OCI-LY7 (cell line): ENCODE data around the gene EP400. TPM values are rescaled to one million over a fixed set of nuclear protein-coding genes. Genes with fewer than 3 reads are reported as not detected.
A peak's percentile ranks its signal among the peaks of the same experiment; 100 is the strongest.

Experiments used
- BruUV-seq: library from RNA; stranded (reverse); fragments of 400-500 nt; replicated peaks from 2 replicates; lab custom pipeline; 2021; lab: Mats Ljungman, UMichigan
- CTCF ChIA-PET: fragments of 300-600 bp; sonication (Branson Sonifier 250); formaldehyde crosslinking; loops from one replicate; lab custom pipeline; 2022; ENCODE audit warnings: antibody characterized with exemption; ENCODE audit not compliant: unreplicated experiment; lab: Charles Lee
- POLR2A ChIA-PET: fragments of 300-600 bp; sonication (Branson Sonifier 250); formaldehyde crosslinking; loops from one replicate; lab custom pipeline; 2022; ENCODE audit warnings: antibody characterized with exemption; lab: Charles Lee
- DNase-seq: peaks from one replicate; pipeline ENCODE4 v3.0.0-alpha.2; 2015; ENCODE audit warnings: low spot score
- H2AFZ ChIP-seq: fragments of 200-600 bp; sonication (generic), shearing (Covaris generic); 2 replicates; pipeline ENCODE4 v1.6.1; 2014; ENCODE audit warnings: mild to moderate bottlenecking, antibody characterized with exemption, low read length, moderate library complexity
- H3K27ac ChIP-seq: fragments of 200-600 bp; sonication (generic); 2 replicates; pipeline ENCODE4 v1.5.1; 2014; ENCODE audit warnings: mixed run types, low read depth, mild to moderate bottlenecking, moderate library complexity, low read length, inconsistent platforms; ENCODE audit not compliant: poor library complexity, severe bottlenecking
- H3K36me3 ChIP-seq: fragments of 200-600 bp; sonication (generic); 2 replicates; pipeline ENCODE4 v1.6.1; 2014; ENCODE audit warnings: mild to moderate bottlenecking, antibody characterized with exemption, low read length, moderate library complexity, mixed read lengths; ENCODE audit not compliant: insufficient read depth
- H3K4me1 ChIP-seq: fragments of 200-600 bp; sonication (generic); 2 replicates; pipeline ENCODE4 v1.5.1; 2014; ENCODE audit warnings: mild to moderate bottlenecking, low read length; ENCODE audit not compliant: insufficient read depth, poor library complexity, severe bottlenecking
- H3K4me2 ChIP-seq: fragments of 200-600 bp; sonication (generic); 2 replicates; pipeline ENCODE4 v1.6.1; 2014; ENCODE audit warnings: mild to moderate bottlenecking, low read length
- H3K4me3 ChIP-seq: fragments of 200-600 bp; sonication (generic); 2 replicates; pipeline ENCODE4 v1.5.1; 2014; ENCODE audit warnings: mild to moderate bottlenecking, low read depth, low read length; ENCODE audit not compliant: poor library complexity, severe bottlenecking
- H3K79me2 ChIP-seq: fragments of 200-600 bp; sonication (generic); 2 replicates; pipeline ENCODE4 v1.6.1; 2016; ENCODE audit warnings: low read depth, mild to moderate bottlenecking, low read length, moderate library complexity, mixed read lengths; ENCODE audit not compliant: insufficient read depth
- H3K9me2 ChIP-seq: fragments of 200-600 bp; sonication (generic); 2 replicates; pipeline ENCODE4 v1.6.1; 2016; ENCODE audit warnings: mild to moderate bottlenecking, low read length, mixed read lengths; ENCODE audit not compliant: insufficient read depth
- H3K9me3 ChIP-seq: fragments of 200-600 bp; sonication (generic); 2 replicates; pipeline ENCODE4 v1.6.1; 2014; ENCODE audit warnings: mild to moderate bottlenecking, mixed run types, low read length, mixed read lengths
- H4K20me1 ChIP-seq: fragments of 200-600 bp; sonication (generic); 2 replicates; pipeline ENCODE4 v1.6.1; 2014; ENCODE audit warnings: mild to moderate bottlenecking, antibody characterized with exemption, low read length, moderate library complexity, mixed read lengths; ENCODE audit not compliant: insufficient read depth
- CTCF ChIP-seq: fragments of 200-600 bp; sonication (generic); conservative IDR thresholded peaks from 2 replicates; pipeline ENCODE4 v1.5.1; 2014; ENCODE audit warnings: mild to moderate bottlenecking, antibody characterized with exemption, low read length, moderate library complexity, mixed read lengths
- EZH2phosphoT487 ChIP-seq: fragments of 200-600 bp; sonication (generic); IDR thresholded peaks from 2 replicates; pipeline ENCODE4 v1.6.1; 2018; ENCODE audit warnings: low read depth, borderline replicate concordance, mild to moderate bottlenecking, mixed run types, antibody characterized with exemption, low read length, moderate library complexity, mixed read lengths
- intact Hi-C: fragments of 100-400 bp; cut with micrococcal nuclease; formaldehyde crosslinking; loops from one replicate; pipeline ENCODE4 v1.10.0; 2022; ENCODE audit not compliant: unreplicated experiment
- total RNA-seq, 2 experiments: library from RNA; depleted of rRNA in 1 of 2; stranded (reverse); fragments of >200 nt in 1 of 2; shearing (Covaris generic) in 1 of 2; gene quantifications; 2 replicates each; pipeline ENCODE4 v1.2.3, GENCODE V29; 2014 to 2022

EP400 gene
- total RNA-seq, 2 experiments from 2014 or later = 20.7 to 56.2 TPM

- Histone ChIP-seq H4K20me1 (no peaks in the 10 kb centered on the region), H3K4me2 (no peak overlapping the region), H3K36me3 (peaks cover 74% of the 10 kb centered on the region), H3K9me3 (no peaks in the 10 kb centered on the region), H3K4me3 (no peak overlapping the region), H3K9me2 (no peaks in the 10 kb centered on the region), H2AFZ (no peak overlapping the region), H3K79me2 (0 out of 2 replicates have a peak, but pooled peaks cover 8% of the 10 kb centered on the region), H3K4me1 (no peaks in the 10 kb centered on the region), H3K27ac (no peak overlapping the region)
- POLR2A ChIA-PET = no interaction called here
- intact Hi-C loops = no loop called here
- DNase-seq = no peak
- CTCF ChIA-PET = no interaction called here
- TF ChIP-seq EZH2phosphoT487 (no peak), CTCF (no peak)
- BruUV-seq = TSS peak; percentile 57
These were observed 160.9 kb downstream of the EP400 start for GRCh38 chr12:132110677-132111076.

- H2AFZ ChIP-seq = no peak overlapping the region
- no peak overlapping the region for H3K4me3 ChIP-seq
- no peak overlapping the region for H3K4me2 ChIP-seq
- H4K20me1 ChIP-seq = no peaks in the 10 kb centered on the region
- peaks cover 79% of the 10 kb centered on the region for H3K36me3 ChIP-seq
- no TSS peak for BruUV-seq
- intact Hi-C loops = no loop called here
- H3K9me3 ChIP-seq = no peaks in the 10 kb centered on the region
- H3K27ac ChIP-seq = no peak overlapping the region
- H3K79me2 ChIP-seq = 0 out of 2 replicates have a peak, but pooled peaks cover 2% of the 10 kb centered on the region
- ChIA-PET CTCF (no interaction called here), POLR2A (no interaction called here)
- no peaks in the 10 kb centered on the region for H3K9me2 ChIP-seq
- no peaks in the 10 kb centered on the region for H3K4me1 ChIP-seq
- DNase-seq = no peak
- no peak for TF ChIP-seq EZH2phosphoT487
- no peak for TF ChIP-seq CTCF
These were observed 162.0 kb downstream of the EP400 start for GRCh38 chr12:132111654-132112304.

DNA sequence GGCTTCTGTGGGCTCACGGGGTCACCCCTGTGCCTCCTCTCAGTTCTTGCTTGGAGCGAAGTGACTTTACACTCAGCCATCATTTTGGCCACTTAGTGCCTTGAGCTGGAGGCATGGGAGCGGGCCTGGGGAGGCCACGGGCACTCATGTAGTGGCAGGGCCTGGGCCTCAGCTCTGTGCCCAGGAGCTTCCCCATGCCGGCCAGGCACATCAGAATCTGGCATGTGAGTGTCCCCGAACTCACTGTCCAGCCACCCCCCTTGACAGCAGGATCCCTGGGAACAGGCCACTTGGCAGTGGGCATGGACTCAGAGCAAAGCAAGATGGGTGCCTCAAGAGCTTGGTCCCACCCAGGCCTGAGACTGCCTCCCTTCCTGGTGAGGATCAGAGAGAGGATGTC lies 164.9 kb downstream of the EP400 start:
- H3K4me3 ChIP-seq = no peak overlapping the region
- peaks cover 70% of the 10 kb centered on the region for H3K36me3 ChIP-seq
- DNase-seq = no peak
- H3K4me2 ChIP-seq = no peak overlapping the region
- H3K79me2 ChIP-seq = no peaks in the 10 kb centered on the region
- no peak overlapping the region for H3K27ac ChIP-seq
- no peak for TF ChIP-seq EZH2phosphoT487
- TF ChIP-seq CTCF = no peak
- CTCF ChIA-PET = no interaction called here
- no TSS peak for BruUV-seq
- H3K4me1 ChIP-seq = no peaks in the 10 kb centered on the region
- H3K9me2 ChIP-seq = no peaks in the 10 kb centered on the region
- H4K20me1 ChIP-seq = no peaks in the 10 kb centered on the region
- POLR2A ChIA-PET = no interaction called here
- no peaks in the 10 kb centered on the region for H3K9me3 ChIP-seq
- H2AFZ ChIP-seq = no peak overlapping the region
- intact Hi-C loops = no loop called here
